Measurements from ENCODE around the gene HOXA9. TPM values are rescaled to one million over a fixed set of nuclear protein-coding genes. Genes with fewer than 3 reads are reported as not detected.

Gene HOXA9
- total RNA-seq, 2 donors from 2014 or later: not detected

- peaks cover 11% of the 10 kb centered on the region for H3K36me3 ChIP-seq
- ATAC-seq (ENCODE audit: insufficient number of reproducible peaks, low FRiP score, low read depth) (no peak), DNase-seq (ENCODE audit: low spot score) (no peak)
- H3K27me3 ChIP-seq (replicated peaks; ENCODE audit: insufficient read depth): no peaks in the 10 kb centered on the region
- peaks cover 5 to 42% of the 10 kb centered on the region in 2 donors for H3K4me1 ChIP-seq (ENCODE audit: control insufficient read depth in 1 of 2, low read depth in 2 of 2)
- no peaks in the 10 kb centered on the region for H3K9me3 ChIP-seq
- H3K27ac ChIP-seq: peak overlapping the region in 1 of 2 donors; percentile 54
- TF ChIP-seq CTCF (IDR thresholded peaks at IDR 0.05): no peak
- H3K4me3 ChIP-seq: peak overlapping the region; percentile 84
Measured at GRCh38 chr7:27143950-27144780, 21.2 kb downstream of the HOXA9 start.

- Histone ChIP-seq H3K9me3 (no peaks in the 10 kb centered on the region), H3K27me3 (replicated peaks; ENCODE audit: insufficient read depth) (no peaks in the 10 kb centered on the region), H3K27ac (peak within 1 kb of the TSS; percentile 95 to 97), H3K36me3 (peaks cover 11% of the 10 kb centered on the region), H3K4me1 (ENCODE audit: control insufficient read depth in 1 of 2, low read depth in 2 of 2) (peaks cover 5 to 34% of the 10 kb centered on the region in 2 donors), H3K4me3 (peak within 1 kb of the TSS; percentile 84)
- DNase-seq (ENCODE audit: low spot score): no peak
- peak; percentile 95 for ATAC-seq (ENCODE audit: insufficient number of reproducible peaks, low FRiP score, low read depth)
- TF ChIP-seq CTCF (IDR thresholded peaks at IDR 0.05): peak; percentile 85
Measured at GRCh38 chr7:27143023-27143949, 22.1 kb downstream of the HOXA9 start, which contains the start of gene HOXA5. HOXA5 (minus strand) TSS chr7:27143681; CDS start chr7:27143607, 74 bp downstream.

GRCh38 chr7:27142580-27143022, 22.7 kb downstream of the HOXA9 start:
- H3K4me3 ChIP-seq: peak overlapping the region; percentile 84
- peak overlapping the region; percentile 95 to 97 for H3K27ac ChIP-seq
- H3K27me3 ChIP-seq (replicated peaks; ENCODE audit: insufficient read depth): no peaks in the 10 kb centered on the region
- no peaks in the 10 kb centered on the region for H3K9me3 ChIP-seq
- ATAC-seq (ENCODE audit: insufficient number of reproducible peaks, low FRiP score, low read depth) (no peak), DNase-seq (ENCODE audit: low spot score) (no peak)
- TF ChIP-seq CTCF (IDR thresholded peaks at IDR 0.05): no peak
- peaks cover 11% of the 10 kb centered on the region for H3K36me3 ChIP-seq
- H3K4me1 ChIP-seq (ENCODE audit: control insufficient read depth in 1 of 2, low read depth in 2 of 2): peaks cover 5 to 31% of the 10 kb centered on the region in 2 donors

GRCh38 chr7:27141923-27142579, 23.3 kb downstream of the HOXA9 start:
- Histone ChIP-seq H3K27ac (peak overlapping the region; percentile 95 to 97), H3K27me3 (replicated peaks; ENCODE audit: insufficient read depth) (no peaks in the 10 kb centered on the region), H3K9me3 (no peaks in the 10 kb centered on the region), H3K4me1 (ENCODE audit: control insufficient read depth in 1 of 2, low read depth in 2 of 2) (peaks cover 0 to 27% of the 10 kb centered on the region in 2 donors), H3K4me3 (peak overlapping the region; percentile 84), H3K36me3 (peaks cover 11% of the 10 kb centered on the region)
- peak; percentile 47 for TF ChIP-seq CTCF (IDR thresholded peaks at IDR 0.05)
- no peak for DNase-seq (ENCODE audit: low spot score)
- ATAC-seq (ENCODE audit: insufficient number of reproducible peaks, low FRiP score, low read depth): no peak
